Tibial nerve (tissue), 4 donors: ENCODE results near the gene PIEZO1. TPM values are rescaled to one million over a fixed set of nuclear protein-coding genes. Genes with fewer than 3 reads are reported as not detected.

Experiments used
- DNase-seq, 2 donors: peaks; one replicate each; pipeline ENCODE4 v3.0.0-alpha.2; 2019; ENCODE audit warnings: low spot score in 2 of 2
- H3K27ac ChIP-seq, 4 donors: fragments of 200-600 bp; sonication (generic) in 3 of 4; one replicate each; pipeline ENCODE4 v1.5.1; 2017 to 2019; ENCODE audit warnings: mild to moderate bottlenecking in 1 of 4
- H3K27me3 ChIP-seq, 2 donors: fragments of 200-600 bp; sonication (generic) in 1 of 2; one replicate each; pipeline versions ENCODE4 v1.5.1 to v1.6.0; 2017 to 2019
- H3K36me3 ChIP-seq, 3 donors: fragments of 200-600 bp; sonication (generic); one replicate each; pipeline ENCODE4 v1.5.1; 2018 to 2019
- H3K4me1 ChIP-seq, 4 donors: fragments of 200-600 bp; sonication (generic) in 3 of 4; one replicate each; pipeline ENCODE4 v1.5.1; 2017 to 2019
- H3K4me3 ChIP-seq, 4 donors: fragments of 200-600 bp; sonication (generic) in 3 of 4; one replicate each; pipeline ENCODE4 v1.5.1; 2017 to 2019; ENCODE audit warnings: mild to moderate bottlenecking in 1 of 4, moderate library complexity in 1 of 4
- H3K9me3 ChIP-seq, 4 donors: fragments of 200-600 bp; sonication (generic) in 3 of 4; one replicate each; pipeline ENCODE4 v1.5.1; 2017 to 2019
- CTCF ChIP-seq, 5 experiments: fragments of 200-600 bp in 3 of 5; fragments of 450-650 bp in 2 of 5; sonication (generic) in 3 of 5; IDR thresholded peaks; one replicate each; pipeline ENCODE4 v1.5.1; 2016 to 2019; ENCODE audit warnings: antibody characterized with exemption in 5 of 5, mild to moderate bottlenecking in 3 of 5, moderate library complexity in 2 of 5
- EP300 ChIP-seq, 2 donors: sonication (generic); formaldehyde crosslinking; IDR thresholded peaks; one replicate each; pipeline ENCODE4 v1.6.1; 2017; ENCODE audit warnings: antibody characterized with exemption in 2 of 2, mild to moderate bottlenecking in 1 of 2
- POLR2A ChIP-seq, 2 donors: fragments of 450-650 bp; IDR thresholded peaks; one replicate each; pipeline ENCODE4 v1.6.1; 2017; ENCODE audit warnings: antibody characterized with exemption in 2 of 2, mild to moderate bottlenecking in 2 of 2, moderate library complexity in 2 of 2
- WGBS, 2 donors: methylation state at CpG; one replicate each; pipeline ENCODE4 v1.1.5; 2018; 5-methylcytosine and 5-hydroxymethylcytosine counted together
- total RNA-seq, 4 donors: library from RNA; depleted of rRNA; stranded (reverse); fragments of >200 nt; gene quantifications; one replicate each; pipeline ENCODE4 v1.1.0, GENCODE V29; 2016

Gene PIEZO1
- total RNA-seq, 4 donors from 2014 or later, result 90.5 to 309 (median 165) TPM

- WGBS, 2 donors, result 89% methylated on average over 41 to 55 of the region's 57 CpGs
- Histone ChIP-seq H3K36me3 (peaks cover 4 to 81% (median 20%) of the 10 kb centered on the region in 3 donors), H3K4me3 (no peak overlapping the region), H3K4me1 (peaks cover 0 to 16% (median 0%) of the 10 kb centered on the region in 4 donors), H3K27ac (no peak overlapping the region), H3K9me3 (no peaks in the 10 kb centered on the region), H3K27me3 (no peaks in the 10 kb centered on the region)
- no peak for TF ChIP-seq CTCF (IDR thresholded peaks at IDR 0.05)
- TF ChIP-seq POLR2A (IDR thresholded peaks at IDR 0.05), result no peak
- TF ChIP-seq EP300 (IDR thresholded peaks at IDR 0.05), result no peak
- DNase-seq, result no peak
These were observed 69.5 kb downstream of the PIEZO1 start for GRCh38 chr16:88715312-88716190.

- WGBS, 2 donors, result 89 to 90% methylated on average over 17 to 21 of the region's 42 CpGs
- Histone ChIP-seq H3K9me3 (no peaks in the 10 kb centered on the region), H3K4me1 (peaks cover 0 to 12% (median 0%) of the 10 kb centered on the region in 4 donors), H3K36me3 (peaks cover 4 to 77% (median 11%) of the 10 kb centered on the region in 3 donors), H3K27ac (no peak overlapping the region), H3K27me3 (no peaks in the 10 kb centered on the region), H3K4me3 (no peak overlapping the region)
- DNase-seq, result no peak
- TF ChIP-seq CTCF (IDR thresholded peaks at IDR 0.05) (no peak), EP300 (IDR thresholded peaks at IDR 0.05) (no peak), POLR2A (IDR thresholded peaks at IDR 0.05) (no peak)
These were observed 70.4 kb downstream of the PIEZO1 start for GRCh38 chr16:88714420-88715302.

- 87 to 90% methylated on average over 15 to 27 of the region's 30 CpGs for WGBS, 2 donors
- Histone ChIP-seq H3K4me1 (peaks cover 0 to 8% (median 0%) of the 10 kb centered on the region in 4 donors), H3K27ac (no peak overlapping the region), H3K9me3 (no peaks in the 10 kb centered on the region), H3K4me3 (no peak overlapping the region), H3K27me3 (no peaks in the 10 kb centered on the region), H3K36me3 (peaks cover 4 to 70% (median 9%) of the 10 kb centered on the region in 3 donors)
- no peak for DNase-seq
- no peak for TF ChIP-seq POLR2A (IDR thresholded peaks at IDR 0.05)
- no peak for TF ChIP-seq CTCF (IDR thresholded peaks at IDR 0.05)
- no peak for TF ChIP-seq EP300 (IDR thresholded peaks at IDR 0.05)
These were observed 71.2 kb downstream of the PIEZO1 start for GRCh38 chr16:88713568-88714419.

- Histone ChIP-seq H3K36me3 (peaks cover 4 to 62% (median 9%) of the 10 kb centered on the region in 3 donors), H3K27me3 (no peaks in the 10 kb centered on the region), H3K27ac (no peak overlapping the region), H3K9me3 (no peaks in the 10 kb centered on the region), H3K4me1 (peaks cover 0 to 6% (median 0%) of the 10 kb centered on the region in 4 donors), H3K4me3 (no peak overlapping the region)
- TF ChIP-seq EP300 (IDR thresholded peaks at IDR 0.05), result no peak
- no peak for TF ChIP-seq POLR2A (IDR thresholded peaks at IDR 0.05)
- no peak for TF ChIP-seq CTCF (IDR thresholded peaks at IDR 0.05)
- DNase-seq, result no peak
- WGBS, 2 donors, result 83 to 87% methylated on average over 1 to 3 of the region's 15 CpGs
These were observed 72.0 kb downstream of the PIEZO1 start for GRCh38 chr16:88713054-88713453.
